Mononuclear cell (primary cell): Measurements from ENCODE around the gene TMPRSS3. TPM values are rescaled to one million over a fixed set of nuclear protein-coding genes. Genes with fewer than 3 reads are reported as not detected.
"Not testable (repeated sequence)": the region's sequence is repeated elsewhere in the genome, so short reads cannot be mapped to it uniquely, and the experiment has no call there.

Experiments used
- H3K27me3 ChIP-seq: 2 replicates; pipeline ENCODE4 v1.6.0; 2011; ENCODE audit warnings: low read length, control low read depth; ENCODE audit not compliant: insufficient read depth
- H3K4me1 ChIP-seq: 2 replicates; pipeline ENCODE4 v1.5.1; 2011; ENCODE audit warnings: mild to moderate bottlenecking, low read length, control low read depth; ENCODE audit not compliant: insufficient read depth
- H3K4me3 ChIP-seq: 2 replicates; pipeline ENCODE4 v1.5.1; 2011; ENCODE audit warnings: mild to moderate bottlenecking, low read length, moderate library complexity
- H3K9me3 ChIP-seq: 2 replicates; pipeline ENCODE4 v1.5.1; 2011; ENCODE audit warnings: low read depth, mild to moderate bottlenecking, control low read depth, low read length
- total RNA-seq: library from RNA; depleted of rRNA; stranded (reverse); fragments of >200 nt; gene quantifications from one replicate; pipeline ENCODE4 v1.2.3, GENCODE V29; 2012

The TMPRSS3 gene
- total RNA-seq, 1 donor: 0.42 TPM

DNA sequence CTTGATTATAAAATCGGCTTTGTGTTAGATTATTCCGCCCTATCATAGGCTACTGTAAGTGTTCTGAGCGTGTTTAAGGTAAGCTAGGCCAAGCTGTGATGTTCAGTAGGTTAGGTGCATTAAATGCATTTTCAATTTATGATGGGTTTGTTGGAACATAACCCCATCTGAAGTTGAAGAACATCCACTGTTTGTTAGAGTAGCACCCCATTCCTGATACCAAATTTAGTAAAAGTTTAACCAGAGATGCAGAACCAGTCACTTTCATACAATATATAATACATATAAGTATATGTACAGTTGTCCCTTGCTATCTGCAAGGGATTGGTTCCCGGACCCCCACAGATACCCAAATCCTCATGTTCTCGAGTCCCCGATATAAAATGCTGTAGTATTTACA lies 24.0 kb upstream of the TMPRSS3 start:
- peaks cover 46% of the 10 kb centered on the region for H3K4me1 ChIP-seq
- no peak overlapping the region for H3K4me3 ChIP-seq
- H3K9me3 ChIP-seq: no peaks in the 10 kb centered on the region
- H3K27me3 ChIP-seq: no peaks in the 10 kb centered on the region

DNA sequence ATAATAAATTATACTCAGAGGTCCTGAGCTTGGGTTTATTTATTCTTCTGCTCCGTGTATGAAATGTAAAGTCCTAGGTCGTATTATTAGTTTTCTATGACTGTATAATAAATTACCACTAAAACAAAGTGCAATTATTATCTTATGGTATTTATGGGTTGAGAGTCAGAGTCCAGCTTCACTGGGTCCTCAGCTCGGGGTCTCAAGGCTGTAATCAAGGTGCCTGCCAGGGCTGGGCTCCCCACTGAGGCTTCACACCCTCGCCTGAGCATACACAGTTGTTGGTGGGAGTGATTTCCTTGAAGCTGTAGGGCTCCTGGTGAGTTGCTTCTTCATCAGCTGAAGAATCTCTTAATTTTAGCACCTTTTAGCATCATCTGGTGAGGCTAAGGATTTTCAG lies 23.0 kb upstream of the TMPRSS3 start:
- no peaks in the 10 kb centered on the region for H3K27me3 ChIP-seq
- H3K4me3 ChIP-seq: no peak overlapping the region
- H3K4me1 ChIP-seq: peaks cover 46% of the 10 kb centered on the region
- no peaks in the 10 kb centered on the region for H3K9me3 ChIP-seq

DNA sequence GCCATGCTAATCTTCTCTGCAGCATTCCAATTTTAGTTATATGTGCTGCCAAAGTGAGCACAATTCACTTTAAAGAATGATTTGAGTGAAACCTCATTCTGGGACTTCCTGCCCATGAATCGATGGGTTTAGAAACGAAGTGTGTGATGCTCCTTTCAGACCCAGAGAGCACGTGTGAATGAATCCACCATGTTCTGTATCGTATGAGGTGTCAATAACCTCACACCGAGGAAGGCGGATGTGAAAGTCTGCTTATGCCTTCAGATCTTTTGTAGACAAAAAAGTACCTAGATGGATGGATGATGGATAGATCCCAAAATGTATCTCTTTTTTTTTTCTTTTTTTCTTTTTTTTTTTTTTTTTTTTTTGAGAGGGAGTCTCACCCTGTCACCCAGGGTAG lies 21.7 kb upstream of the TMPRSS3 start:
- peaks cover 37% of the 10 kb centered on the region for H3K4me1 ChIP-seq
- no peaks in the 10 kb centered on the region for H3K27me3 ChIP-seq
- H3K9me3 ChIP-seq: no peaks in the 10 kb centered on the region
- no peak overlapping the region for H3K4me3 ChIP-seq

DNA sequence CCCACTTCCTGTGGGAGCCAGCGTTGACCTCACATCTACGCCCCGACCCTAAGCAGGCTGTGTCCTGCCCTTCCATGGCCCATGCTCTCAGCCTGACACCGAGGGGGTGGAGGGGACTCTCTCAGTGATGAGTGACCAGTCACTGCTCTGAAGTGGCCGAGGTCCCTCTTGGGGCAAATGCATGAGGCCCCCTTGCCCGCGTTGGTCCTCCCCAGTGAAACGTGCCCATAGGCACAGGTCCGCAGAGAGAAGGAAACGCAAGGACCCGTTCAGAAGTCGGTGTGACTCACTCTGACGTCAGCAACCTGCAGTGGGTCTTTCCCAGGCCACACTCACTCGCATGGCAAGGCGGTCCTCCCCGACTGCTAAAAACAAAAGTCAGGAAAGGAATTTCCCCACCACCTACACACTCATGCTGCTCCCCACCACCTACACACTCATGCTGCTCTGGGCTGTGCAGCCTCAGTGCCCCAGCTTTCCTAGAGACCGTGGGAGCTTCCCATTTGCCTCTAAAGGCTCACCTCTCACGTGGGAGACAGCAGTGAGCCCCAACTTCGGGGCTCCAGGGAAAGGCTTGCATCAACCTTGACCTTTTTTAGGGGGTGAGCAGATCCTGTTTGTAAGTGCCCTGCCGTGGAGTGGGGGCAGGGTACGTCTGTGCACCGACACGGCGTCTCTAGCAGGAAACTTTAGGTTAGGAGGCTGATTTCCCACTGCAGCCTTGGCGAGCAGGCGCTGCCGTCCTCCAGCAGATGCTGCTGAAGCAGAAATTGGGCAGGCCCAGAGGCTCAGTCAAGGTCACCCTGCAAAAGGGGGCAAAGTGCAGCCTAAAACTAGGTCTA lies 19.3 kb upstream of the TMPRSS3 start:
- Histone ChIP-seq H3K27me3 (no peaks in the 10 kb centered on the region), H3K4me3 (no peak overlapping the region), H3K9me3 (no peaks in the 10 kb centered on the region), H3K4me1 (peaks cover 36% of the 10 kb centered on the region)

DNA sequence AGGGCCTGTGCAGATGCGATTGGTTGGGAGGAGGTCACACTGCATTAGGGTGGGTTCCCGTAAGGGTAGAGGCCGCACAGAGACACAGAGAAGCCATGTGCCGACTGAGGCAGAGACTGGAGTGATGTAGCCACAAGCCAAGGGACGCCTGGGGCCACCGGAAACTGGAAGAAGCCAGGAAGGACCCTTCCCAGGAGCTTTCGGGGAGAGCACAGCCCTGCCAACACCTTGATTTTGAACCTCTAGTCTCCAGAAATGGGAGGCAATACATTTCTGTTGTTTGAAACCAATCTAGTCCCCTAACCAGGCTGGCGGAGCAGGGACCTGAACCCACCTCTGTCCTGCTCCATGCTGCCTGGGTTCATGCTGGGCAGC lies 18.7 kb upstream of the TMPRSS3 start:
- Histone ChIP-seq H3K4me1 (peaks cover 36% of the 10 kb centered on the region), H3K9me3 (no peaks in the 10 kb centered on the region), H3K27me3 (no peaks in the 10 kb centered on the region), H3K4me3 (no peak overlapping the region)

DNA sequence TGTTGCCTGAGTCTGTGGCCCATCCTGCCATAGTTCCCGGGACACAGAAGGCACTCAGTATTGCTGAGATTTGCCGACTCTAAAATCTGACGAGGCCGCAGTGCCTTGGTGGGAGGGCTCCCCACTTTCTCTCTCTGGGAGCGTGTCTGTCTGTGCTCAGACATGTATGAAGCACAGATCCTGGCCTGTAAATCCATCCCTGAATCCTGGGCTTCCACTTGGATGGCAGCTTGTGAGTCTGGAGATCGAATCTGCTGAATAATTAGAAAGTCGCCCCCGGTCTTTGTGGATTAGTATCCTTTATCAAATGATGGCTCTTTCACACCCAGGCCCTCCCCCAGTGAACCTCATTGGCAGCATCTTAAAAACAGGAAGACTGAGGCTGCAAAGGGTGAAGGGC lies 18.2 kb upstream of the TMPRSS3 start:
- peaks cover 40% of the 10 kb centered on the region for H3K4me1 ChIP-seq
- no peaks in the 10 kb centered on the region for H3K9me3 ChIP-seq
- H3K27me3 ChIP-seq: no peaks in the 10 kb centered on the region
- H3K4me3 ChIP-seq: no peak overlapping the region

DNA sequence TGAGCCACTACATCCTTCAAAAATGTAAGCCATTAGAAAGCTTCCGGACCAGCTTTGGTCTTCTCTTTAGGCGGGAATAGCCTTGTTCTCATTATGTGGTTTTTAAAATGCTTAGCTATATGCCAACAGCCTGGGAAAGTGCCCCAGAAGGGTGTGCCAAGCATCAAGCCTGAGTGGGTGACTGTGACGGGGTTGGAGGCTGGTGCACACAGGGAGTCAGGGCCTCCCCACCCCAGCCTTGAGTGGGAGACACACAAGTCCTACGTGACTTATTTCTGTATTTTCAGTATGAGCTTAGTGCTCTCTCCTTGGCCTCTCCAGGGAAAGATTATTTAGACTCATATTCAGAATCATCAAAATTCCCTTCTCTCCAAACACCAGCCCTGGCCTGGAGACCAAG lies 17.6 kb upstream of the TMPRSS3 start:
- Histone ChIP-seq H3K9me3 (no peaks in the 10 kb centered on the region), H3K4me3 (no peak overlapping the region), H3K4me1 (peaks cover 42% of the 10 kb centered on the region), H3K27me3 (no peaks in the 10 kb centered on the region)

DNA sequence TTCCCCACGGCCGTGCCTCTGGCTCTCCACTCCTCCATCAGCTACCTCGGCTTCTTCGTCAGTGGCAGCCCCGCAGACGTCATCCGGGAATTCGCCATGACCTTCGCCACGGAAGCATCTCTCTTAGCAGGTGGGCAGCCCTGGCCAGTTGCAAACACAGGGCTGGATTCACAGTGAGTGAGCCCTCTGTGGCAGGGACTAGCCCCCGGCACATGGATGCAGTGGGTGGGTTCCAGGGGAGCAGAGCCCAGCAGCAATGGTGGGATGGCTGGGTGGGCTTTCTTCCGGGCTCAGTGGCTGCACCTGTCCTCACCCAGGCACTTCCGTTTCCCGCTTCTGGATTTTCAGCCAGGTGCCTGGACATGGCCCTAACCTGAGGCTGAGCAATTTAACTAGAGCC lies 17.2 kb upstream of the TMPRSS3 start:
- Histone ChIP-seq H3K27me3 (no peaks in the 10 kb centered on the region), H3K4me3 (no peak overlapping the region), H3K9me3 (no peaks in the 10 kb centered on the region), H3K4me1 (peaks cover 42% of the 10 kb centered on the region)

DNA sequence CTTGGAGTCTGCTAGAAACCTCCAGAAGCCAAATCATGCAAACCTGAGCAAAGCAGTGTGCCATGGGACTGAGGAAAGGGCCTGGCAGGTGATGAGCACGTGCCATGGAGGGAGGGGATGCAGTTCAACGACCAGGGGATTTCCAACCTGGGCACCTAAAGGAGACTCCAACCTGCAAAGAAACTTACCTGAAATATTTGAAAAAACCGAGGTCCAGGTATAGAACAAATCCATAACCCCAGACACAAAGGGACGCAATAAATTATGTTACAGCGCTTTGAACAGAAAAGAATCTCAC lies 16.7 kb upstream of the TMPRSS3 start:
- no peaks in the 10 kb centered on the region for H3K27me3 ChIP-seq
- peaks cover 43% of the 10 kb centered on the region for H3K4me1 ChIP-seq
- no peak overlapping the region for H3K4me3 ChIP-seq
- no peaks in the 10 kb centered on the region for H3K9me3 ChIP-seq

DNA sequence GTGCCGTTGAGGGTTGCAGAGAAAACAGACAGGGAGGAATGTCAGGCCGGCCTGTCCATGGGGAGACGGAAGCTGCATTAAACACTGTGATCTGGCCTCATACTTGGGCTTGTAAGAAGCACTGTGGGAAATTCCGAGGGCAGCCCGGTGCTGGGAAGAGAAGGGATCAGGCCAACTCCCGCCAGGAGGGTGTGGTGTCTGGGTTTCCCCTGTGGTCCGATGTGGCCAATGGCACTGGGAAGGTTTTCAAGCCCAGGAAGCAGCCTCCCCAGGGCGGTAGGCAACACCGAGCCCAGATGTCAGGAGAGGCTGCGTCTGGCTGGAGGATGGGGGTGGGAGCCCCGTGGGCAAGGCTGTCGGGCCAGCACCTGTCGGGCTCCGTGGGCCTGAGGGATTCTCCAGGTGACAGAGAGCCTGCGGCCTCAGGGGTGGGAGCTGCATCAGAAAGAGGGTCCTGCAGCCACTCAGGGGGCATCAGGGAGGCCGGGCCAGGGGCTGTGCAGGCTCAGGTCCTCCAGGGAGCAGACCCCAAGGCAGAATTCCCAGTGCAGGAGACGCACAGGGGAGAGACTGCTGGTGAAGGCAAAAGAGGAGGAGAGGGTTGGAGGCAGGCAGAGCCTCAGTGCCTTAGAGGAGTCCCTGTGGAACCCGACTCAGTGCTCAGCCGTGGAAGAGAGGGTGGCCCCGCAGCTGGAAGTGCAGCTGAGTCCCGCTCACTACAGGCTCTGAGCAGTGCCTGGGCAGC lies 16.2 kb upstream of the TMPRSS3 start:
- Histone ChIP-seq H3K9me3 (no peaks in the 10 kb centered on the region), H3K4me1 (peaks cover 48% of the 10 kb centered on the region), H3K4me3 (no peak overlapping the region), H3K27me3 (no peaks in the 10 kb centered on the region)

DNA sequence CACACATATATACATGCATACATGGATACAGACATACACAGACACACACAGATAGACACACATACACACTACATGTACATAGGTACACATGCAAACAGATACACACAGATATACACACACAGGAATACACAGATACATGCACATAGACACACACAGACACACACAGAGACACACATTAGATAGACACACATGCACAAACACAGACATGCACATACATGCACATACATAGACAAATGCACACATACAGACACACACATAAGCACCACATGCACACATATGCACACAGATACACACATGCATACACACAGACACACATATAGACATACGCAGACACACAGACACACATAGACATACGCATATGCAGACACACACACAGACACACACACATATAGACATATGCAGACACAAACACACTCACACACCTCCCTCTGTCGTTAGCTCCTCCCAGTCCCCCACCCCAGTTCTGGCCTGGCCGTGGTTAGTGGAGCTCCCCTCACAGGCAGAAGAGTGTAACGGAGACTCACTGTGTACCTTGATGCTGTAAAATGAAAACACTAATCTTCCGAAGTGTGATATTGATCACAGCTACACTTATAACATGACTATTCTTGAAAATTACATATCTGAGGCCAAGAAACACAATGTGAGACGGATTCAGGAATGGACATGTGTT lies 15.5 kb upstream of the TMPRSS3 start:
- Histone ChIP-seq H3K27me3 (no peaks in the 10 kb centered on the region), H3K4me1 (peaks cover 53% of the 10 kb centered on the region), H3K9me3 (no peaks in the 10 kb centered on the region), H3K4me3 (no peak overlapping the region)

DNA sequence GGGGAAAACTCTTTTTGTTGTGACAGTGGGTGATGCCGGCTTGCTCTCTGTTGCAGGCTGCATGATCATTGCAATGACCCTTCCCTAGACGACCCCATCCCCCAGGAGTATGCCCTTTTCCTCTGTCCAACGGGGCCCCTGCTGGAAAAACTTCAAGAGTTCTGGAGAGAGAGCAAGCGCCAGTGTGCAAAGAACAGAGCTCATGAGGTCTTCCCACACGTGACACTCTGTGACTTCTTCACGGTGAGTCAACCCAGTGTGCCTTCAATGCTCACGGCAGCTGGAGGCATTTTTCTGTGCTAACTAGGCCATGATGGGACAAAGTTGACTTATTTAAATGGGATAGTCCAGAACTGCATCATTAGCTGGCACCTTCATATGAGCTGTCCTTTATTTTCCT lies 13.5 kb upstream of the TMPRSS3 start:
- Histone ChIP-seq H3K4me1 (peaks cover 33% of the 10 kb centered on the region), H3K9me3 (no peaks in the 10 kb centered on the region)

DNA sequence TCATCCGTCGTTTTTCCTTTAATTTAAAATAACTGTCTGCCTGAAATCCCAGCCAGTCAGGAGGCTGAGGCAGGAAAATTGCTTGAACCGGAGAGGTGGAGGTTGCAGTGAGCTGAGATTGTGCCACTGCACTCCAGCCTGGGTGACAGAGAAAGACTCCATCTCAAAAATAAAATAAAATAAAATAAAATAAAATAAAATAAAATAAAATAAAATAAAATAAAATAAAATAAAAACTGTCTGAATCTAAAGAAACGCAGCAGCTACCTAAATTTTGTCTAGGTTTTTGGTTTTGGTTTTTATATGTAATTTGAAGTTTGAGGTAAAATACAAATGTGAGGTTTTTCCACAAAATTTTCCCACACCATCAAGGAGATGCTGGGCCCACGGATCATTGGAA lies 12.9 kb upstream of the TMPRSS3 start:
- H3K27me3 ChIP-seq, H3K4me3 ChIP-seq, H3K9me3 ChIP-seq: not testable (repeated sequence)
- peaks cover 28% of the 10 kb centered on the region for H3K4me1 ChIP-seq

More for the DNA sequence above, 13.5 kb upstream of the TMPRSS3 start:
- no peak overlapping the region for H3K4me3 ChIP-seq
- H3K27me3 ChIP-seq: no peaks in the 10 kb centered on the region

DNA sequence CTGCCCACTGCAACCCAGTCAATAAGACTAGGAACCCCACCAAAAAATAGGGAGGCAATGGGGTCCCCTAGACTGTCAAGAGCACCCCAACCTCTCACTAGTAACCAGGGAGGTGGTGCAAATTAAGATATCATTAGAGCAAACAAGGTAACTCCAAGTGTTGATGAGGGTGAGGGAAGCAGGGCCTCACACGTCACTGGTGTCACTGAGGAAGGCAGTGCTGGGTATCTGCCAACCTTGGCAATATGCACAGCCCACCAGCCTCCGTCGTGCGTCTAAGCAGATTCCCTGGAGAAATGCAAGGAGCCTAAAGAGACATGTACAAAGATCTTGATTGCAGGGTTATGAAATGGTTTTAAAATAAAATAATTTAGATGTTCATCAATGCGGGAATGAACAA lies 11.6 kb upstream of the TMPRSS3 start:
- peaks cover 28% of the 10 kb centered on the region for H3K4me1 ChIP-seq
- H3K4me3 ChIP-seq: no peak overlapping the region
- H3K27me3 ChIP-seq: no peaks in the 10 kb centered on the region

DNA sequence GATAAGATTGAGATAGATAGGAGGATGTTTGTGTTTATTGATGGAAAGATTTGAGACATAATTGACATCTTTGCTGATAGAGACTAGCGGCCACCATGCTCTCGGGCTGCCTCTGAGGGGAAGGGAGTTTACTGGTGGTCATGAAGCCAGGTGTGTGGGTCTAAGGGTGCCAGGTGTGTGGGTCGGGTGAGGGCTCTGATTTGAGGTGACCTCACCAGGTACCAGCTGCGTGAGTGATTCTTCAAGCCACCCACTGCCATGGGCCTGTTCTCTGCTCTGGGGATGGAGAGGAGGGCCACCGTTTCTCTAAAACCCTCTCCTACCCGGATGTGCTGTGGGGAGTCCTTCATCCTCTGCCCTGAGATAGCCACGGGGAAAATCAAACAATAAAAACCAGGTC lies 11.0 kb upstream of the TMPRSS3 start:
- Histone ChIP-seq H3K4me3 (no peak overlapping the region), H3K9me3 (peaks cover 2% of the 10 kb centered on the region), H3K4me1 (peaks cover 22% of the 10 kb centered on the region), H3K27me3 (no peaks in the 10 kb centered on the region)

More for the DNA sequence above, 11.6 kb upstream of the TMPRSS3 start:
- no peaks in the 10 kb centered on the region for H3K9me3 ChIP-seq
